GM12872 (cell line): Measurements from ENCODE around the gene HS6ST1.

Source experiments
- CTCF ChIP-seq: IDR thresholded peaks from 3 replicates; pipeline ENCODE4 v1.5.1; 2011; ENCODE audit warnings: low read depth, mild to moderate bottlenecking, low read length, moderate library complexity; ENCODE audit not compliant: insufficient read depth

The HS6ST1 gene

GRCh38 chr2:128362889-128363228, 44.2 kb upstream of the HS6ST1 start:
- no peak for TF ChIP-seq CTCF

- no peak for TF ChIP-seq CTCF
These were observed 43.7 kb upstream of the HS6ST1 start for GRCh38 chr2:128362176-128362888.

- no peak for TF ChIP-seq CTCF
These were observed 42.9 kb upstream of the HS6ST1 start for GRCh38 chr2:128361376-128362131.

GRCh38 chr2:128360711-128361110, 42.0 kb upstream of the HS6ST1 start:
- TF ChIP-seq CTCF = no peak

- TF ChIP-seq CTCF = no peak
These were observed 41.2 kb upstream of the HS6ST1 start for GRCh38 chr2:128359841-128360240.

GRCh38 chr2:128358941-128359731, 40.5 kb upstream of the HS6ST1 start:
- no peak for TF ChIP-seq CTCF
